Panc1 (cell line): Measurements from ENCODE around the gene SUN1.
"Not testable (repeated sequence)": the region's sequence is repeated elsewhere in the genome, so short reads cannot be mapped to it uniquely, and the experiment has no call there.

Source experiments
- CTCF ChIP-seq: fragments of 450-650 bp; IDR thresholded peaks from 2 replicates; pipeline ENCODE4 v1.5.1; 2017; ENCODE audit warnings: mild to moderate bottlenecking
- POLR2AphosphoS5 ChIP-seq: IDR thresholded peaks from 2 replicates; pipeline ENCODE4 v1.6.1; 2012; ENCODE audit warnings: mild to moderate bottlenecking, low read depth, low read length, moderate library complexity
- TF ChIP-seq, protein P1 (sequence below), 2 experiments: IDR thresholded peaks; 2 replicates each; pipeline ENCODE4 v1.6.1; 2011 to 2012; ENCODE audit warnings: low read depth in 2 of 2, control low read depth in 1 of 2, low read length in 1 of 2, mild to moderate bottlenecking in 1 of 2, moderate library complexity in 1 of 2; ENCODE audit not compliant: insufficient read depth in 1 of 2

DNA sequence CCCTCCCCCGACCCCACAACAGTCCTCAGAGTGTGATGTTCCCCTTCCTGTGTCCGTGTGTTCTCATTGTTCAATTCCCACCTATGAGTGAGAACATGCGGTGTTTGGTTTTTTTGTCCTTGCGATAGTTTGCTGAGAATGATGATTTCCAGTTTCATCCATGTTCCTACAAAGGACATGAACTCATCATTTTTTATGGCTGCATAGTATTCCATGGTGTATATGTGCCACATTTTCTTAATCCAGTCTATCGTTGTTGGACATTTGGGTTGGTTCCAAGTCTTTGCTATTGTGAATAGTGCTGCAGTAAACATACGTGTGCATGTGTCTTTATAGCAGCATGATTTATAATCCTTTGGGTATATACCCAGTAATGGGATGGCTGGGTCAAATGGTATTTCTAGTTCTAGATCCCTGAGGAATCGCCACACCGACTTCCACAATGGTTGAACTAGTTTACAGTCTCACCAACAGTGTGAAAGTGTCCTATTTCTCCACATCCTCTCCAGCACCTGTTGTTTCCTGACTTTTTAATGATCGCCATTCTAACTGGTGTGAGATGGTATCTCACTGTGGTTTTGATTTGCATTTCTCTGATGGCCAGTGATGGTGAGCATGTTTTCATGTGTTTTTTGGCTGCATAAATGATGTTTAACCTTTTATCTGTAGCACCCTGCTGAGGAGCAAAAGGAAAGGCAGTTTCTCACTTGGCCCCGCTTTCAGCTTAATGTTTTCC, 35.7 kb upstream of the SUN1 start:
- TF ChIP-seq CTCF, POLR2AphosphoS5: not testable (repeated sequence)
- TF ChIP-seq, protein P1, sequence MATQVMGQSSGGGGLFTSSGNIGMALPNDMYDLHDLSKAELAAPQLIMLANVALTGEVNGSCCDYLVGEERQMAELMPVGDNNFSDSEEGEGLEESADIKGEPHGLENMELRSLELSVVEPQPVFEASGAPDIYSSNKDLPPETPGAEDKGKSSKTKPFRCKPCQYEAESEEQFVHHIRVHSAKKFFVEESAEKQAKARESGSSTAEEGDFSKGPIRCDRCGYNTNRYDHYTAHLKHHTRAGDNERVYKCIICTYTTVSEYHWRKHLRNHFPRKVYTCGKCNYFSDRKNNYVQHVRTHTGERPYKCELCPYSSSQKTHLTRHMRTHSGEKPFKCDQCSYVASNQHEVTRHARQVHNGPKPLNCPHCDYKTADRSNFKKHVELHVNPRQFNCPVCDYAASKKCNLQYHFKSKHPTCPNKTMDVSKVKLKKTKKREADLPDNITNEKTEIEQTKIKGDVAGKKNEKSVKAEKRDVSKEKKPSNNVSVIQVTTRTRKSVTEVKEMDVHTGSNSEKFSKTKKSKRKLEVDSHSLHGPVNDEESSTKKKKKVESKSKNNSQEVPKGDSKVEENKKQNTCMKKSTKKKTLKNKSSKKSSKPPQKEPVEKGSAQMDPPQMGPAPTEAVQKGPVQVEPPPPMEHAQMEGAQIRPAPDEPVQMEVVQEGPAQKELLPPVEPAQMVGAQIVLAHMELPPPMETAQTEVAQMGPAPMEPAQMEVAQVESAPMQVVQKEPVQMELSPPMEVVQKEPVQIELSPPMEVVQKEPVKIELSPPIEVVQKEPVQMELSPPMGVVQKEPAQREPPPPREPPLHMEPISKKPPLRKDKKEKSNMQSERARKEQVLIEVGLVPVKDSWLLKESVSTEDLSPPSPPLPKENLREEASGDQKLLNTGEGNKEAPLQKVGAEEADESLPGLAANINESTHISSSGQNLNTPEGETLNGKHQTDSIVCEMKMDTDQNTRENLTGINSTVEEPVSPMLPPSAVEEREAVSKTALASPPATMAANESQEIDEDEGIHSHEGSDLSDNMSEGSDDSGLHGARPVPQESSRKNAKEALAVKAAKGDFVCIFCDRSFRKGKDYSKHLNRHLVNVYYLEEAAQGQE (IDR thresholded peaks at IDR 0.05; ENCODE audit: insufficient read depth in 1 of 2, low read depth in 2 of 2, low read length in 1 of 2): not testable (repeated sequence)
